Transverse colon (tissue), 4 donors: ENCODE data around the gene LIPE. TPM values are rescaled to one million over a fixed set of nuclear protein-coding genes. Genes with fewer than 3 reads are reported as not detected.

ENCODE experiments used
- DNase-seq: peaks from one replicate; pipeline ENCODE4 v3.0.0-alpha.2; 2019
- H3K27ac ChIP-seq, 4 donors: fragments of 200-600 bp; sonication (generic); 2 replicates each; pipeline ENCODE4 v1.5.1; 2016 to 2018; ENCODE audit warnings: inconsistent platforms in 4 of 4
- H3K27me3 ChIP-seq: fragments of 200-600 bp; sonication (generic); 2 replicates; pipeline ENCODE4 v1.5.1; 2017; ENCODE audit warnings: inconsistent platforms
- H3K36me3 ChIP-seq, 4 donors: fragments of 200-600 bp; sonication (generic); 2 replicates each; pipeline ENCODE4 v1.5.1; 2017 to 2019; ENCODE audit warnings: inconsistent platforms in 4 of 4
- H3K4me1 ChIP-seq, 4 donors: fragments of 200-600 bp; sonication (generic); 2 replicates each; pipeline ENCODE4 v1.5.1; 2017 to 2020; ENCODE audit warnings: inconsistent platforms in 4 of 4
- H3K4me3 ChIP-seq, 4 donors: fragments of 200-600 bp; sonication (generic); 1 replicate in 1 of 4; 2 replicates in 3 of 4; pipeline versions ENCODE4 v1.5.1 to v1.6.1; 2017 to 2019; ENCODE audit warnings: inconsistent platforms in 4 of 4
- H3K9me3 ChIP-seq, 2 donors: fragments of 200-600 bp; sonication (generic); 2 replicates each; pipeline ENCODE4 v1.5.1; 2017 to 2019; ENCODE audit warnings: inconsistent platforms in 2 of 2
- EP300 ChIP-seq: sonication (generic); formaldehyde crosslinking; IDR thresholded peaks from one replicate; pipeline ENCODE4 v1.6.1; 2017; ENCODE audit warnings: antibody characterized with exemption, low read depth
- POLR2A ChIP-seq: fragments of 450-650 bp; IDR thresholded peaks from one replicate; pipeline ENCODE4 v1.6.1; 2016; ENCODE audit warnings: antibody characterized with exemption, mild to moderate bottlenecking, moderate library complexity
- POLR2AphosphoS5 ChIP-seq, 3 donors: sonication (generic); formaldehyde crosslinking; IDR thresholded peaks; one replicate each; pipeline ENCODE4 v1.6.1; 2016; ENCODE audit warnings: antibody characterized with exemption in 3 of 3
- WGBS, 2 donors: methylation state at CpG; one replicate each; pipeline ENCODE4 v1.1.5; 2018; ENCODE audit warnings: low coverage in 1 of 2; 5-methylcytosine and 5-hydroxymethylcytosine counted together
- in situ Hi-C, 4 donors: fragments of 200-750 bp; cut with MboI; loops; one replicate each; pipeline versions ENCODE4 v1.15.0 to v1.15.1; 2017; ENCODE audit warnings: low sequenced_read_pairs in 3 of 4, low pct_ligation_motif_present in 1 of 4, low pct_unique_long_range_greater_than_20kb in 1 of 4
- intact Hi-C: fragments of 100-400 bp; cut with DNase I; formaldehyde crosslinking; loops from one replicate; pipeline ENCODE4 v1.15.1; 2023; ENCODE audit warnings: low total_unique reads
- total RNA-seq, 4 donors: library from RNA; depleted of rRNA; stranded (reverse); fragments of >200 nt; gene quantifications; one replicate each; pipeline ENCODE4 v1.1.0, GENCODE V29; 2016
- TF ChIP-seq, protein P1 (sequence below), 5 experiments: fragments of 200-600 bp in 3 of 5; fragments of 450-650 bp in 2 of 5; sonication (generic) in 3 of 5; IDR thresholded peaks; 1 replicate in 2 of 5; 2 replicates in 3 of 5; pipeline ENCODE4 v1.5.1; 2016 to 2017; ENCODE audit warnings: antibody characterized with exemption in 5 of 5, inconsistent platforms in 3 of 5, mild to moderate bottlenecking in 2 of 5, moderate library complexity in 1 of 5

The LIPE gene
- total RNA-seq, 4 donors from 2014 or later, result 7.1 to 60.2 (median 25.9) TPM

DNA sequence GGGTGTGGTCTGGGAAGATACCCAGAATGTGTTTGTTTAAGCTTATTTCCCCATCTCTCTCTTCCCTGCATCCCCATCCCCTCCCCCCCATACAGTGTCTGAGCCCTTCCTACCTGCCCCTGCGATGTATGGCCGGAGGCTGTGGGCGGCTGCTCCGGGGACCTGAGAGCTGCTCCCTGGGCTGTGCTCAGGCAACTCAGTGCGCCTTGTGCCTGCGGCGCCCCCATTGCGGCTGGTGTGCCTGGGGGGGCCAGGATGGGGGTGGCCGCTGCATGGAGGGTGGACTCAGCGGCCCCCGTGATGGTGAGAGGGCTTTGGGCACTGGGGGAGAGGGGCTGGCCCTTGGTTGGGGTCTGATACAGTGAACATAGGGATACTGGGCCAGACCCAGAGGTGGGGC is 58.8 kb downstream of the LIPE start:
- H3K4me1 ChIP-seq, result no peaks in the 10 kb centered on the region
- no peak for DNase-seq
- H3K36me3 ChIP-seq, result peaks cover 0 to 2% (median 0%) of the 10 kb centered on the region in 4 donors
- in situ Hi-C loops (no loop called here), intact Hi-C loops (no loop called here)
- no peak overlapping the region for H3K27ac ChIP-seq
- H3K27me3 ChIP-seq, result no peaks in the 10 kb centered on the region
- no peak overlapping the region for H3K4me3 ChIP-seq
- H3K9me3 ChIP-seq, result no peaks in the 10 kb centered on the region
- TF ChIP-seq, protein P1, sequence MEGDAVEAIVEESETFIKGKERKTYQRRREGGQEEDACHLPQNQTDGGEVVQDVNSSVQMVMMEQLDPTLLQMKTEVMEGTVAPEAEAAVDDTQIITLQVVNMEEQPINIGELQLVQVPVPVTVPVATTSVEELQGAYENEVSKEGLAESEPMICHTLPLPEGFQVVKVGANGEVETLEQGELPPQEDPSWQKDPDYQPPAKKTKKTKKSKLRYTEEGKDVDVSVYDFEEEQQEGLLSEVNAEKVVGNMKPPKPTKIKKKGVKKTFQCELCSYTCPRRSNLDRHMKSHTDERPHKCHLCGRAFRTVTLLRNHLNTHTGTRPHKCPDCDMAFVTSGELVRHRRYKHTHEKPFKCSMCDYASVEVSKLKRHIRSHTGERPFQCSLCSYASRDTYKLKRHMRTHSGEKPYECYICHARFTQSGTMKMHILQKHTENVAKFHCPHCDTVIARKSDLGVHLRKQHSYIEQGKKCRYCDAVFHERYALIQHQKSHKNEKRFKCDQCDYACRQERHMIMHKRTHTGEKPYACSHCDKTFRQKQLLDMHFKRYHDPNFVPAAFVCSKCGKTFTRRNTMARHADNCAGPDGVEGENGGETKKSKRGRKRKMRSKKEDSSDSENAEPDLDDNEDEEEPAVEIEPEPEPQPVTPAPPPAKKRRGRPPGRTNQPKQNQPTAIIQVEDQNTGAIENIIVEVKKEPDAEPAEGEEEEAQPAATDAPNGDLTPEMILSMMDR (IDR thresholded peaks at IDR 0.05), result no peak
- no peak for TF ChIP-seq POLR2A
- 95% methylated on average over 4 to 11 of the region's 11 CpGs for WGBS, 2 donors

DNA sequence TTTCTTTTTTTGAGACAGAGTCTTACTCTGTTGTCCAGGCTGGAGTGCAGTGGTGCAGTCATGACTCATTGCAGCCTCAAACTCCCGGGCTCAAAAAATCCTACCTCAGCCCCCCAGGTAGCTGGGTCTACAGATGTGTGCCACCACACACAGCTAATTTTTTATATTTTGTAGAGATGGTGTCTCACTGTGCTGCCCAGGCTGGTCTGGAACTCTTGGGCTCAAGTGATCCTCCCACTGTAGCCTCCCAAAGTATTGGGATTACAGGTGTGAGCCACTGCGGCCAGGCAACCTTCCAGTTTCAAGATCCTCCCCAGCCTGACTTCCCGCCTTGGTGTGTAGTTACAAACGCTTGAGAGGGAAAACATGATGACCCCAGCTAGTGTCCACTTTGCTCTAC is 59.3 kb downstream of the LIPE start:
- in situ Hi-C loops (no loop called here), intact Hi-C loops (no loop called here)
- Histone ChIP-seq H3K4me1 (no peaks in the 10 kb centered on the region), H3K36me3 (peaks cover 0 to 7% (median 0%) of the 10 kb centered on the region in 4 donors), H3K4me3 (no peak overlapping the region), H3K27ac (no peak overlapping the region), H3K27me3 (no peaks in the 10 kb centered on the region), H3K9me3 (no peaks in the 10 kb centered on the region)
- no peak for DNase-seq
- 91% methylated on average over 4 of the region's 4 CpGs; no CpG with 5 or more reads in 1 of the 2 donors for WGBS, 2 donors
- TF ChIP-seq EP300 (no peak), POLR2A (no peak), POLR2AphosphoS5 (IDR thresholded peaks at IDR 0.05) (no peak)
- TF ChIP-seq, protein P1 (IDR thresholded peaks at IDR 0.05), result no peak

DNA sequence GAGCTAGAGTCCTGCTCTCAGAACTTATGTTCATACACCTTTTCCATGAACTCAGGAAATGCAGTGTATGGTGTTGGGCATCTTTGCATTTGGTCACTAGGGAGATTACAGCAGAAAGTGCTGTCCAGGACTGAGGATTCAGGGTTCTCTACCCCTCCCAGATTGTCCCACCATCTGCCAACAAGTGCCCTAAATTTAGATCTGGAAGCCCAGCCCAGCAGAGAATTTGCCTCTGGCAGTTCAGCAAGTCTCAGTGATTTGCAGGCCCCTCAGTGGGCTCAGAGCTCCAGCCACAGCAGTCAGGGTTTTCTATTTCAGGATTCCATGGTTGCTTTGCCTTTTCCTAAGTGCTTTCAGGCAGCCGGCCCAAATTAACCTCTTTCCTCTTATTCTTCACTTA is 60.5 kb downstream of the LIPE start:
- Histone ChIP-seq H3K4me3 (no peak overlapping the region), H3K27me3 (no peaks in the 10 kb centered on the region), H3K9me3 (no peaks in the 10 kb centered on the region), H3K4me1 (no peaks in the 10 kb centered on the region), H3K36me3 (peaks cover 0 to 8% (median 0%) of the 10 kb centered on the region in 4 donors), H3K27ac (peak overlapping the region in 1 of 4 donors; percentile 5)
- in situ Hi-C loops (no loop called here), intact Hi-C loops (no loop called here)
- DNase-seq, result no peak
- WGBS, 2 donors, result 80% methylated on average over 1 of the region's 1 CpG; no CpG with 5 or more reads in 1 of the 2 donors
- TF ChIP-seq POLR2A, result no peak
- TF ChIP-seq, protein P1 (IDR thresholded peaks at IDR 0.05), result no peak
- no peak for TF ChIP-seq EP300
- no peak for TF ChIP-seq POLR2AphosphoS5 (IDR thresholded peaks at IDR 0.05)

DNA sequence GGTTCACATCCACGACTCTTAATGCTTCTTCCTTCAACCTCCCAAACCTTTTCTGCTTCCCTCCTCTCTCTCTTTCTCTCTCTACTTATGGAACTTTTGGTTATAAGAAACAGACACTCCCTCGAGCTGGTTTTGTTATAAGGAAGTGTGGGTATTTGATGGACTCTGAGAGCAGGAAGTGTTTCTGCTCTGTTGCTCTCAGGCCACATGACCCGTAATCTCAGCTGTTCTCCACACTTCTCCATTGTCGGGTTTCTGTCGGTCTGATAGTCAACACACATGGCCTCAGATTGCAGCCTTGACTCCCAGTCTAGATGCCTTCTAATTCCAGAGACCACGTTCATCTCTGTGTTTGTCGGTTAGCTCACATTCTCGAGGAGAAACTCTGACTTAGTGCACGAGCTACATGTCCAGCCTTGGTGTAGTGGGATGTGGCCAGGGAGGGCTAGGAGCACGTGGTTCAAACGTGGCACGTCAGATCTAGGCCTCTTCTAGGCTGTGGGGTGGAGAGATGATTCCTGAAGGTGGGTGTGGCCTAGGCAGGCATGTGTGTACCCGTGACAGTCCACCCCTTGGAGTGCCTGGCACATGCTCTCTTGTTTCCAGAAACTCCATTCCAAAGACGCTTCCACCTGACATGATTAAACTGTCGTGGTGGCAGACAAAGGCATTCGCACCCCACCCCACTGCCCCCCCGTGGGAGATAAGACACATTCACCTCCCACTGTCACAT is 63.4 kb downstream of the LIPE start:
- H3K4me3 ChIP-seq, result no peak overlapping the region
- 85 to 87% methylated on average over 3 to 17 of the region's 17 CpGs for WGBS, 2 donors
- TF ChIP-seq POLR2AphosphoS5 (IDR thresholded peaks at IDR 0.05), result no peak
- no peak for DNase-seq
- in situ Hi-C loops (no loop called here), intact Hi-C loops (no loop called here)
- H3K9me3 ChIP-seq, result no peaks in the 10 kb centered on the region
- no peaks in the 10 kb centered on the region for H3K27me3 ChIP-seq
- H3K36me3 ChIP-seq, result peaks cover 0 to 8% (median 0%) of the 10 kb centered on the region in 4 donors
- no peaks in the 10 kb centered on the region for H3K4me1 ChIP-seq
- no peak overlapping the region for H3K27ac ChIP-seq
